HG02870 (cell line): Measurements from ENCODE around the gene ZNF440.

Source experiments
- ATAC-seq: cut with Tn5 transposase; IDR thresholded peaks from one replicate; pipeline ENCODE4 v1.9.1; 2021; ENCODE audit warnings: mild to moderate bottlenecking, moderate library complexity; ENCODE audit not compliant: unreplicated experiment

Gene ZNF440

GRCh38 chr19:11882606-11883005, 68.5 kb downstream of the ZNF440 start:
- ATAC-seq, result no peak
